NCI-H446 treated with DMSO at 0.1 percent for 48 hours (cell line): ENCODE results near the gene HRAS.

ENCODE experiments used
- DNase-seq: peaks from one replicate; lab custom pipeline; 2025; lab: John Stamatoyannopoulos, UW

HRAS gene

DNA sequence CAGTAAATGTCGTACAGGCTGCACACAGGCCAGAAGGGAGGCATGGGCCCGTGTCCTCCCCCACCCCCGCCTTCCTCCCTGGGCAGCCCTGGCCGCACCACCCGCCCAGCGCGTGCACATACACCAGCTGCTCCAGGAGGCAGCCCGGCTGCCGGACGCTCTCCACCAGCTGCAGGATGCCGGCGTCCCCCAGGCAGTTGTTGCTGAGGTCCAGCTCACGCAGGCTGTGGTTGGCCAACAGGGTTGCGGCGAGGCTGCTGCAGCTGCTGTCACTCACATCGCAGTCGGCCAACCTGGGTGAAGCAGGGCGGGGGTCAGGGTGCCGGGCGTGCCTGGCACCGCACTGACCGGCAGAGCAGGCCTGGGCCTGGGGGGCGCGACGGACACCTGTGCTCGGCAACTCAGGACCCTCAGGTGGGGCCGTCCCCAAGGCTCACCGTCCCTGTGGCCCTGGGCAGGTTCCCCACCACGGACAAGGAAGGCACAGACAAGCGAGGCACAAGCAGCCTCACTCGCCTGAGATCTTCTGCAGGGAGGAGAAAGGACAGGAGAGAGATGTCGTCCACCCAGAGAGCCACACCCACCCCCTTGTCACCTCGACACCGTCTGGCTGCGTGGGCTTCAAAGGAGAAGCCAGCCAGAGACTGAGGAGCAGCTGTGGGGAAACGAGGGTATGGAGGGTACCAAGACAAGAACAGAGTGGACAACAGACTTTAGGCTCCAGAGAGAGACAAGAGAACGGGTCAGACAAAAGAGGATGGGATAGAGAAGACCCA is 40.4 kb downstream of the HRAS start:
- DNase-seq, result no peak

DNA sequence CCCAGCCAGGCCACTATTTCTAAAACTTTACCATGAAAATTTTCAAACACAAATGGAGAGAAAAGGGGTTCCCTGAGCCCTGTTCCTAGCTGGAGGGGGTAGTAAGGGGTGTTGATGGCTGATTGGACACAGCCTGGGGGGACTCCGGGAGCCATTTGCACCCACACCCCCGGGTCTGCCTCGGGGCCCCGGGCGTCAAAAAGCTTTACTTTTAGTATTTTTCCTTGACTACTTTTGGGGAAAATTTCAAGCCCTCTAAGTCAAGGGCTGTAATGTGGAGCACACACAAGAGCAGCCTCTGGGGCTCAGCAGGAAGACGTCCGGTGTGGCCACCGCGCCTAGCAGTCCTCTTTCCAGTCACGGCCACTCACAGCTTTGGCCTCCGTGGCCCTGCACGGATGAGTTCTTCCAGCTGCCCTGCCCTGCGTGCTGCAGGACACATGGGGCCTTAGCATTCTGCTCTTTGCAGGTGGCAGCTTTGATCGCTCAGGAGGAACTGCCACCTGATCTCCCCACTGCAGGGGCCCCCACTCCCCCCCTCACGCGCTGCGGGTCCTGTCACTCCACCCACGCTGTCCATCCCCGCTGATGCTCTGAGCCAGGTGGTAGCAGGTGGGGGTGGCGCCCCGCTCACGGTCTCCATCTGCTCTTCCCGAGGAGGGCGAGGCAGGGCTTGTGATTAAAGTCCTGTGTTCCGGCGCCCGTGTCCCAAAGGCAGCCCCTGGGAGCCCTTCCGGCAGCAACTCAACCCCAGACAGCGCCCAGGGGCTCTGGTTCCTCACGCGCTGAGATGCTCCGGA is 42.7 kb downstream of the HRAS start:
- DNase-seq, result no peak

DNA sequence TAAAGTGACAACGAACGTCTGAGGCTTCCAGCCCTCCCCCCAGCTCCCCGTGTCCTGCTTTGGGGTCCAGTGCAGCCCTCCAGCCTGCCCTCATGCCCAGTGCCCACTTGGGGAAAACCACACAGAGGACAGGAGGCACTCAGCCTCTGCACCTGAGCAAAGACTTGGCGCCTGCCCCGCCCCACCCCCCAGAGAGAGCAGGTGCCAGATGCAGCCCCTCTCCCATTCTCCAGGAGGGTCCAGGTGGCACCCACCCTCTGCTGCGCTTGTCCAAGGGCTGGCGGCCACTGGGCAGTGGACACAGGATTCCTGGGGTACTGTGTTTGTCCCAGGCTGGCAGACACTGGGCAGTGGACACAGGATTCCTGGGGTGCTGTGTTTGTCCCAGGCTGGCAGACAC is 44.0 kb downstream of the HRAS start:
- no peak for DNase-seq

DNA sequence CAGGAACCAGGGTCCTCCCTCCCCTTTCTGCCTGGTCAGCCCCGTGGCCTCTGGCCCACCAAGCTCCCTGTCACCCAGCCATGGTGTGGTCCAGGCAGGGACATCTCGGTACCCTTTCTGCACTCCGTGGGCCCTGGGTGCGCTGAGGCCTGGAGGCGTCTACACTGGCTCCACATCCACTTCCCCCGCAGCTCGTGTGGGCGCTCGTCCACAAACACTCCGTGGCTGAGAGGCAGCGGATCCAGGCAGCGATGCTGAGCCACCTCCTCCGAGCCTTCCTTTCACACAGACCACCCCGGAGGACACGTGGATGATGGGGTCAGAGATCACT is 44.5 kb downstream of the HRAS start:
- DNase-seq, result no peak

DNA sequence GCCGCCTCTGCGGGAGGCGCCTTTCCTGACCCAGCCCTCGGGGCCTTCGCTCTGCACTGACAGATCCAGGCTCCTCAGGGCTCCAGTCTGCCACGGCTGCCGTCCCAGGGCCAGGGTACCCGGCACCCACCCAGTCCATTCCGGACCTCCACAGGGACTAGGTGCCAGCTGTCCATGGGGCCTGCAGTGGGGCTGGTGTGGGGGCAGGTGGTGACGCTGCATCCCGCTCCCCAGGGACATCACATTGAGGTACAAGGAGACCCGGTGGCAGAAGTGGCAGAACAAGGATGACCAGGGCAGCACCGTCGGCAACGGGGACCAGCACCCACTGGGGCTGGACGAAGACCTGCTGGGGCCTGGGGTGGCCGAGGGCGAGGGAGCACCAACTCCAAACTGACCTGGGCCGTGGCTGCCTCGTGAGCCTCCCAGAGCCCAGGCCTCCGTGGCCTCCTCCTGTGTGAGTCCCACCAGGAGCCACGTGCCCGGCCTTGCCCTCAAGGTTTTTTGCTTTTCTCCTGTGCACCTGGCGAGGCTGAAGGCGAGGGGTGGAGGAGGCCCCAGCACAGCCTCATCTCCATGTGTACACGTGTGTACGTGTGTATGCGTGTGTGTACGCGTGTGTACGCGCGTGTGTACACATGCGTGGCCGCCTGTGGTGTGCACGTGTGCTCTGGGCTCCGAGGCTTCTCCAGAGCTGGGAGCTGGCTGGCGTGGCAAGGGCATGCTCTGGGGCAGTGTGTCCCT is 45.0 kb downstream of the HRAS start:
- DNase-seq, result no peak

DNA sequence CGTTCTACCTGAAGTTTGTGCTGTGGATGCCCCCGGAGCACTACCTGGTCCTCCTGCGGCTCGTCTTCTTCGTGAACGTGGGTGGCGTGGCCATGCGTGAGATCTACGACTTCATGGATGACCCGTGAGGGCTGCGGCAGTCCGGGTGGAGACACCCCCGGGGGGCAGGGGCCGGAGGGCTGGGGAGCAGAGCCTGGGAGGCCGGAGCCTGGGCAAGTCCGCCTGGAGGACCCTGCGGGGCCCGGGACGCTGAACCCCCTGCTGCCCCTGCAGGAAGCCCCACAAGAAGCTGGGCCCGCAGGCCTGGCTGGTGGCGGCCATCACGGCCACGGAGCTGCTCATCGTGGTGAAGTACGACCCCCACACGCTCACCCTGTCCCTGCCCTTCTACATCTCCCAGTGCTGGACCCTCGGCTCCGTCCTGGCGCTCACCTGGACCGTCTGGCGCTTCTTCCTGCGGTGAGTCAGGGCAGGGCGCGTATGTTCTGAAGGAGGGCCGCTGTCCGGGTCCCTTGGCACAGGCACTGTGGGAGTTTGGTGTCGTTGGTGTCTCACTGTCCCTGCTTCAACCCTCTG is 45.7 kb downstream of the HRAS start:
- no peak for DNase-seq

DNA sequence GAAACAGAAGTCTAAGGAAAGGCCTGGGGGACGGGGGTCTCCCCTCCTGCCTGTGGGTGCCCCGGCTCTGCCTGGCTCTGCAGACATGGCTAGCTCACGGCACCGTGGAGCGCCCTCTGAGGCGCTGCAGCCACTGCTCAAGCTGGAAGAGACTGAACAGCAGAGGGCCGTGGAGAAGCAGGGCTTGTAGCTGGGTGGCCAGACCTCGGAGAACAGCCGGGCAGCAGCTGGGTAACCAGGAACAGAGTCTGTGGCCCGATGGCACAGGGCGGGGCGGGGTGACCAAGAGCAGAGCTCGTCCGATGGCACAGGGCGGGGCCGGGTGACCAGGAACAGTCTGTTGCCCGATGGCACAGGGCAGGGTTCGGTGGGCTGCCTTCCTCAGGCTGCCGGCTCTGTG is 46.4 kb downstream of the HRAS start:
- no peak for DNase-seq

DNA sequence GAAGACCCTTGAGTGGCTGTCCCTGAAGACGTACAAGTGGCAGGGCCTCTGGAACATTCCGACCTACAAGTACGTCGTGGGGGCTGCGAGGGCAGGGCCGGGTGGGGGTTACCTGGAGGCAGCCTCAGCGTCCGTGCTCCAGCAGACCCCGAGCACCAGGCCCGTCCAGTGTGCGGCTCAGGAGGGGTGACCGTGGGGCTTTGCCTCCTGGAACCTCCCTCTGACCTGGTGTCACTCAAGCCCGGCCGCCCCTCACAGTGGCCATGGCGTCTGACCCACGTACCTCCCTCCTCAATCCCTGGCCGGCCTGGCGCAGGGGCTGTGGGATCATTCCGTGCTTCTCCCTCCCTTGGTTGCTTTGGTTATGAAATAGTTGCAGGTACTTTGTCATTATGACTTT is 46.8 kb downstream of the HRAS start:
- no peak for DNase-seq

DNA sequence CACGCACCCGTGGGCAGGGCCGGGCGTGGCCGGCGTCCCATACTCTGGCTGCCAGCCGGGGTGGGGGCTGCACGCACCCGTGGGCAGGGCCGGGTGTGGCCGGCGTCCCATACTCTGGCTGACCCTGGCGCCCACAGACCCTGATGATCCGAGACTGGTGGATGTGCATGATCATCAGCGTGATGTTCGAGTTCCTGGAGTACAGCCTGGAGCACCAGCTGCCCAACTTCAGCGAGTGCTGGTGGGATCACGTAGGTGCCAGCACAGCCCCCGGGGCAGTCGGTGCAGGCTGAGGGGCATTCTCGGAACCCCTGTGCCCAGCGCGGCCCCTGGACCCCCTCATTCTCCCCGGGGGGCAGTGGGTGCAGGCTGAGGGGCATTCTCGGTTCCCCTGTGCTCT is 47.3 kb downstream of the HRAS start:
- DNase-seq, result no peak

DNA sequence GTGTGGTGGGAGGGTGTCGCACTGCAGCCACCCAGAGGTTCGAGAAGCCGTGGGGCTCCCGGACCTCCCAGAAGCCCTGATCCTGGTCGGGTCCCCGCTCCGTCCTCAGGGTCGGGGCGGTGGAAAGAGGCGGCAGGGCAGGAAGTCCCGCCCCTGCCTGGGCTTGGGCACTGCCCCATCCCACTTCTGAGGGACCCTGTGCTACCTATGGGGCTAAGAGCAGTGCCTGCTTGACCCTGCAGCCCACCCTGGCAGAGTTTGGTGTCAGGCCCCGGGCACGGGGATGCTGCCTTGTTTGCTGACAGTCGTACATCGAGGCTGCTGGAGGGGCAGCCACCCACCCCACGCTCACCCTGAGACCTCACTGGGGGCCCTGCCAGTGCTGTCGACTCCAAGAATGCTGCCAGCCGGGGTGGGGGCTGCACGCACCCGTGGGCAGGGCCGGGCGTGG is 47.8 kb downstream of the HRAS start:
- DNase-seq, result no peak

DNA sequence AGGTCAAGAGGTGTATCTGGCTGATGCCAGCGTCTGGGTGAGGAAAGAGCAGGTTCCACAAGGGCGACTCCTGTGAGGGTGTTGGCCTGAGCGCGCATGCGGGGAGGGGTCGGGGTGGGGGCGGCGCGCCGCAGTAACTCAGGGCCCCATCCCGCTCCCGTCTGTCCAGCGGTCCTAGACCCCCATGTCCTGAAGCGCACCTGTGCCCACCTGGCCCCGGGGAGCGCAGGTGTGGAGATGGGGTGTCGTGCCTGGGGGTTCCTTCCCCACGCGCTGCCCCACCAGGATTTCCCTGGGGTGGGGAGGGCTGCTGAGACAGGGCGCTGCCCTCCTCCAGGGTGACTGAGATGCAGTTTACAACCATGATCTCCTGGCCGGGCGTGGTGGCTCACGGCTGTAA is 49.2 kb downstream of the HRAS start:
- DNase-seq, result no peak

DNA sequence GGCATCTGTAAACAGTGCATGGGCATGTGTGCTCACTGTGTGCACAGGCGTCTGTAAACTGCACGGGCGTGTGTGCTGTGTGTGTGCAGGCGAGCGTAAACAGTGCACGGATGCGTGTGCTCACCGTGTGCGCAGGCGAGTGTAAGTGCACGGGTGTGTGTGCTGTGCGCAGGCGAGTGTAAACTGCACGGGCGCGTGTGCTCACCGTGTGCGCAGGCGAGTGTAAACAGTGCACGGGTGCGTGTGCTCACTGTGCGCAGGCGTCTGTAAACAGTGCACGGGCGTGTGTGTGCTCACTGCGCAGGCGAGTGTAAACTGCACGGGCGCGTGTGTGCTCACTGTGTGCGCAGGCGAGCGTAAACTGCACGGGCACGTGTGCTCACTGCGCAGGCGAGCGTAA is 50.8 kb downstream of the HRAS start:
- DNase-seq, result no peak
